Liver (tissue), 9 donors: ENCODE results near the gene IFT57. TPM values are rescaled to one million over a fixed set of nuclear protein-coding genes. Genes with fewer than 3 reads are reported as not detected.

Source experiments
- DNase-seq: peaks from one replicate; pipeline ENCODE4 v3.0.0-alpha.2; 2017; ENCODE audit warnings: low spot score
- H3K27ac ChIP-seq, 2 donors: one replicate each; pipeline ENCODE4 v1.7.0; 2013; ENCODE audit warnings: inconsistent platforms in 2 of 2, low read length in 2 of 2, control low read depth in 1 of 2, low read depth in 1 of 2, mild to moderate bottlenecking in 1 of 2
- H3K27me3 ChIP-seq, 4 donors: one replicate each; pipeline versions ENCODE4 v1.6.1 to v1.7.0; 2013; ENCODE audit warnings: low read length in 3 of 4, inconsistent platforms in 1 of 4, mild to moderate bottlenecking in 1 of 4, moderate library complexity in 1 of 4; ENCODE audit not compliant: control insufficient read depth in 4 of 4, insufficient read depth in 4 of 4
- H3K36me3 ChIP-seq, 4 donors: one replicate each; pipeline versions ENCODE4 v1.6.1 to v1.7.0; 2013; ENCODE audit warnings: low read length in 3 of 4, mild to moderate bottlenecking in 3 of 4, low read depth in 1 of 4, moderate library complexity in 1 of 4; ENCODE audit not compliant: control insufficient read depth in 4 of 4, insufficient read depth in 3 of 4
- H3K4me1 ChIP-seq, 4 donors: one replicate each; pipeline versions ENCODE4 v1.6.1 to v1.7.0; 2013; ENCODE audit warnings: low read length in 3 of 4, mild to moderate bottlenecking in 3 of 4, moderate library complexity in 1 of 4; ENCODE audit not compliant: control insufficient read depth in 4 of 4, insufficient read depth in 4 of 4
- H3K4me3 ChIP-seq, 3 donors: one replicate each; pipeline versions ENCODE4 v1.6.1 to v1.7.0; 2013; ENCODE audit warnings: low read length in 3 of 3, control low read depth in 1 of 3, low read depth in 1 of 3, mild to moderate bottlenecking in 1 of 3
- H3K9ac ChIP-seq, 2 donors: one replicate each; pipeline ENCODE4 v1.7.0; 2013; ENCODE audit warnings: low read length in 2 of 2, mild to moderate bottlenecking in 2 of 2, moderate library complexity in 2 of 2, control low read depth in 1 of 2, low read depth in 1 of 2
- H3K9me3 ChIP-seq, 4 donors: one replicate each; pipeline versions ENCODE4 v1.6.1 to v1.7.0; 2013; ENCODE audit warnings: low read length in 3 of 4; ENCODE audit not compliant: control insufficient read depth in 4 of 4
- ATF3 ChIP-seq: IDR thresholded peaks from 2 replicates; pipeline ENCODE4 v1.6.1; 2016; ENCODE audit warnings: antibody characterized with exemption
- CTCF ChIP-seq: fragments of 150-350 bp; IDR thresholded peaks from 2 replicates; pipeline ENCODE4 v1.5.1; 2017; ENCODE audit warnings: improper control_type of control experiment, low read depth, low read length; ENCODE audit not compliant: missing input control
- EGR1 ChIP-seq, 2 donors: IDR thresholded peaks; 2 replicates each; pipeline ENCODE4 v1.6.1; 2016 to 2018; ENCODE audit warnings: antibody characterized with exemption in 2 of 2, low read depth in 2 of 2
- FOXA1 ChIP-seq: IDR thresholded peaks from 2 replicates; pipeline ENCODE4 v1.6.1; 2016; ENCODE audit warnings: antibody characterized with exemption
- FOXA2 ChIP-seq: IDR thresholded peaks from 2 replicates; pipeline ENCODE4 v1.6.1; 2016; ENCODE audit warnings: antibody characterized with exemption
- GABPA ChIP-seq, 2 donors: IDR thresholded peaks in 1 of 2; conservative IDR thresholded peaks in 1 of 2; 2 replicates each; pipeline ENCODE4 v1.6.1; 2016; ENCODE audit warnings: antibody characterized with exemption in 2 of 2, mild to moderate bottlenecking in 1 of 2, moderate library complexity in 1 of 2
- HNF4A ChIP-seq, 2 donors: conservative IDR thresholded peaks; 2 replicates each; pipeline ENCODE4 v1.6.1; 2016; ENCODE audit warnings: antibody characterized with exemption in 2 of 2, mild to moderate bottlenecking in 2 of 2
- HNF4G ChIP-seq: IDR thresholded peaks from 2 replicates; pipeline ENCODE4 v1.6.1; 2016; ENCODE audit warnings: antibody characterized with exemption
- JUND ChIP-seq, 2 donors: IDR thresholded peaks; 2 replicates each; pipeline ENCODE4 v1.6.1; 2016; ENCODE audit warnings: antibody characterized with exemption in 2 of 2
- NR2F2 ChIP-seq: IDR thresholded peaks from 2 replicates; pipeline ENCODE4 v1.6.1; 2016; ENCODE audit warnings: antibody characterized with exemption
- RAD21 ChIP-seq, 2 donors: IDR thresholded peaks; 2 replicates each; pipeline ENCODE4 v1.6.1; 2016; ENCODE audit warnings: antibody characterized with exemption in 2 of 2, mild to moderate bottlenecking in 2 of 2
- REST ChIP-seq: IDR thresholded peaks from 2 replicates; pipeline ENCODE4 v1.6.1; 2016; ENCODE audit warnings: antibody characterized with exemption, mild to moderate bottlenecking
- SP1 ChIP-seq: IDR thresholded peaks from 2 replicates; pipeline ENCODE4 v1.6.1; 2018; ENCODE audit warnings: antibody characterized with exemption, mild to moderate bottlenecking
- TAF1 ChIP-seq: conservative IDR thresholded peaks from 2 replicates; pipeline ENCODE4 v1.6.1; 2016; ENCODE audit warnings: antibody characterized with exemption, mild to moderate bottlenecking
- YY1 ChIP-seq: IDR thresholded peaks from 2 replicates; pipeline ENCODE4 v1.6.1; 2016; ENCODE audit warnings: antibody characterized with exemption, mild to moderate bottlenecking
- ZBTB33 ChIP-seq: IDR thresholded peaks from 2 replicates; pipeline ENCODE4 v1.6.1; 2016; ENCODE audit warnings: antibody characterized with exemption
- WGBS: extraction: QIAGEN DNeasy Blood & Tissue Kit; methylation state at CpG from one replicate; pipeline ENCODE4 v1.1.7; 2013; 5-methylcytosine and 5-hydroxymethylcytosine counted together
- polyA plus RNA-seq, 2 donors: library from polyadenylated mRNA; stranded (reverse) in 1 of 2; unstranded in 1 of 2; fragments of 200-250 nt in 1 of 2; fragments of >200 nt in 1 of 2; fragmentation: Nextera tagmentation in 1 of 2; extraction: Ambion mirVana in 1 of 2; gene quantifications; one replicate each; pipeline versions ENCODE4 v1.2.1 to v1.2.3, GENCODE V29; 2013 to 2015
- total RNA-seq, 2 donors: library from RNA; depleted of rRNA; stranded (reverse); fragments of >200 nt; gene quantifications; one replicate each; pipeline ENCODE4 v1.2.3, GENCODE V29; 2014
- donor health status: healthy.
- donor health status: healthy.
- donor health status: healthy.
- donor health status: healthy.
- donor health status: healthy.

The IFT57 gene
- total and polyA plus RNA-seq, 4 donors = 5.2 to 9.2 (median 7.3) TPM

- no peak overlapping the region for H3K4me3 ChIP-seq
- WGBS = 70% methylated on average over 5 of the region's 5 CpGs
- no peak overlapping the region for H3K27ac ChIP-seq
These were observed 88.2 kb downstream of the IFT57 start for GRCh38 chr3:108133858-108134554.

More at GRCh38 chr3:108133858-108134554, 88.2 kb downstream of the IFT57 start:
- Histone ChIP-seq H3K27me3 (no peaks in the 10 kb centered on the region), H3K9me3 (no peaks in the 10 kb centered on the region), H3K36me3 (no peaks in the 10 kb centered on the region), H3K9ac (no peak overlapping the region), H3K4me1 (peaks cover 0 to 2% (median 0%) of the 10 kb centered on the region in 4 donors)
- TF ChIP-seq HNF4G = no peak
- no peak for TF ChIP-seq EGR1 (IDR thresholded peaks at IDR 0.05; ENCODE audit: low read depth in 2 of 2)
- no peak for TF ChIP-seq REST
- no peak for TF ChIP-seq ATF3
- no peak for TF ChIP-seq RAD21 (IDR thresholded peaks at IDR 0.05)
- no peak for TF ChIP-seq NR2F2
- TF ChIP-seq CTCF = no peak
- TF ChIP-seq YY1 = no peak
- TF ChIP-seq JUND (IDR thresholded peaks at IDR 0.05) = no peak
- TF ChIP-seq GABPA (IDR thresholded peaks at IDR 0.05 in 1 of 2, conservative IDR thresholded peaks at IDR 0.05 in 1 of 2) = no peak
- TF ChIP-seq HNF4A (conservative IDR thresholded peaks at IDR 0.05) = no peak
- no peak for TF ChIP-seq FOXA1
- TF ChIP-seq TAF1 = no peak
- no peak for TF ChIP-seq SP1
- TF ChIP-seq ZBTB33 = no peak
- TF ChIP-seq FOXA2 = no peak
- DNase-seq = no peak
